IPS-11a (cell line): Measurements from ENCODE around the gene IKZF1.
A peak's percentile ranks its signal among the peaks of the same experiment; 100 is the strongest.

ENCODE experiments used
- H3K4me3 ChIP-seq: one replicate; pipeline ENCODE4 v1.5.1; 2013; ENCODE audit warnings: low read depth, low read length, control low read depth

The IKZF1 gene

DNA sequence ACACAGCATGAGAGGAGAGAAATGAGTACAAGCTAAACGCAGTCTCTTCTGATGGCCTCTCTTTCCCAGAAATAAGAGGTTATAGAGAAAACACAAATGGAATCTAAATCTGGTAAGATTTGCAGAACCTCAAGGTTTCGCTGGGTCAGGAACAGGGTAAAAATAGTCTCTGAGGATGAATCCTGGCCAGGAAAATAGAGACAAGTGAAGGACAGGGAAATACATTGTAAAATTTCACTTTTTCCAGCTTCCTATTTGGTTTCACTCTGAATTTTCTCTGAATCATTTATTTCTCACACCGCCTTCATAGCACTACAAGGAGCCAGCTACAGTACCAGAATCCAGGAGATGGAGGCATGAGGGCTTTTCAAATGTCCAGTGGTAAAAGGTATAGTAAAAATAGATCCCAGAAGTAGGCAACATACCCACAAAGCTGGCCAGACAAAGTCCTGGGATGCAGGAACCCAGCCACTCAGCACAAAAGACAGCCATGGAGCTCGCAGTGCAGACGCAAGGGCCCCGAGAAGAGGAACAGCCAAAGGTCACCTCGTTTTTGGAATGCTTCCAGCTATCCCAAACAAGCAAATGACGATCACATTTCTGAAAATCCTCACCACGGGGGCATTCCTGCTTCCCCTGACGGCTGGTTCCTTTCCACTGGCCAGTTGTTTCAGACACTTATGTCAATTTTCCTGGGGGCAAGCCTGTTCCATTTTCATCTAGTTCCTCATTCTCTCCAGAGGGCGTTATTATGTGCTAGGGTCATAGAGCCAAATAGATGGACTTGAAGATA lies 21.5 kb upstream of the IKZF1 start:
- no peak overlapping the region for H3K4me3 ChIP-seq

DNA sequence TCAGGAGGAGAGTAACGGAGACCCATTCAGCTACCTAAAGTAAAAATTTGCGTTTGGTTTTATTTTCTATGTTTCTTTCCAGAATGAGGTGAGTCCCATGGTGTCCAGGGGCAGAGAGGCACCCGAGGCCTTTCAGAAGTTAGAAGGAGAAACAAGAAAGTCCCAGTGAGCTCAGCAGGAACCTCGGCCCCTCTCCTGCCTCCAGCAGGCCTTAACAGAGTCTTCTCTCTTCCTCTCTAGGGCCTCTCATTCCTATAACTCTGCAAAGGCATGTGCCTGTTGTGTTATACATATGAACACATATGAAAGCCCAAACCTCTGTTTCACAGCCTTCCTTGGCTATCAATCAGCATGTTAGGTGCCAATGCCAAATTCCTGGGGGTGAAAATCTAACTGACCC lies 20.8 kb upstream of the IKZF1 start:
- no peak overlapping the region for H3K4me3 ChIP-seq

DNA sequence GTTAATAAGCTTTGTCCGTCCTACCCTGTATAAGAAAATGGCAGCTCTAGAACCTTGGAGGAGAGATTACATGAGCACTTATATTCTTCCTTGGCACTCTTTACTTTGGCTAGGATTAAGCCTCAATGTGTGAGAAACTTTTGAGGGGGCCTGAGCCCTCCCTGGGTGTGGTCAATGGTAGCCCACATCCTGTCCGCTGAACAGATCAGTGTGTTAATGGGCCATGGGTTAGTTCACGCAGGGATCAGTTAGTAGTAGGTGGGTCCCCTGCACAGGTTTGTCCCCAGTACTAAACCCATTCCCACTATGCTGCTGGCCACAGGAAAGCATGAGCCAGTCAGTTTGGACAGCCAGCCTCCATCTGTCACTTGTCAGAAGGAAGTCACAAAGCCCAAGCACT lies 20.2 kb upstream of the IKZF1 start:
- H3K4me3 ChIP-seq, result no peak overlapping the region

DNA sequence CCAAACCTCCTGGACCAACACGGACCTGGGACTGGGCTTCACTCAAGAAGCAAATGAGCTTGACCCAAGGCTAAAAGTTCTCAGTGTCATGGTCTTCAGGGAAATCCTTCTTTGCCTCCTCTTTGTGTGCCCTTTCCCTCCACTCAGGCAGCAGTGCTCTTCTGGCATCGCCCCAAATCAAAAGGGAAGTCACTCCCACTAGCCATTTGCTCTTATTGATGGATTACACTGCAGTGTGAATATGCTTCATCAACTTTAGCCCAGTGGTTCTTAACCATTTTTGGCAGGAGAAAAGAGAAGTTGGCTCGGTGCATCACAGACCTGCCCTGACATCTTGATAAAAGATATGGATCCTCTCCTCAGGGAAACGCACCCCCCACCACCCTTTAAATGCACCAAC lies 19.2 kb upstream of the IKZF1 start:
- no peak overlapping the region for H3K4me3 ChIP-seq

DNA sequence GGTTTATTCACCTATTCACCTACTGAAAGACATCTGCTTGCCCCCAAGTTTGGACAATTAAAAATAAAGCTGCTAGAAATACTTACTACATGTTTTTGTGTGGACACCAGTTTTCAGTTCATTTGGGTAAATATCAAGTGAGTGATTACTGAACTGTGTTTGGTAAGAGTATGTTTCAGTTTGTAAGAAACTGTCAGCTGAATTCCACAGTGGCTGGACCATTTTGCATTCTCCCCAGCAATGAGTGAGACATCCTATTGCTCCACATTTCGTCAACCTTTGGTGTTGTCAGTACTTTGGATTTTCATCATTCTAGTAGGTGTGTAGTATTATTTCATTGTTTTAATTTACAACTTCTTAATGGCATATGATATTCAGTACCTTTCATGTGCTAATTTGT lies 17.4 kb upstream of the IKZF1 start:
- no peak overlapping the region for H3K4me3 ChIP-seq

DNA sequence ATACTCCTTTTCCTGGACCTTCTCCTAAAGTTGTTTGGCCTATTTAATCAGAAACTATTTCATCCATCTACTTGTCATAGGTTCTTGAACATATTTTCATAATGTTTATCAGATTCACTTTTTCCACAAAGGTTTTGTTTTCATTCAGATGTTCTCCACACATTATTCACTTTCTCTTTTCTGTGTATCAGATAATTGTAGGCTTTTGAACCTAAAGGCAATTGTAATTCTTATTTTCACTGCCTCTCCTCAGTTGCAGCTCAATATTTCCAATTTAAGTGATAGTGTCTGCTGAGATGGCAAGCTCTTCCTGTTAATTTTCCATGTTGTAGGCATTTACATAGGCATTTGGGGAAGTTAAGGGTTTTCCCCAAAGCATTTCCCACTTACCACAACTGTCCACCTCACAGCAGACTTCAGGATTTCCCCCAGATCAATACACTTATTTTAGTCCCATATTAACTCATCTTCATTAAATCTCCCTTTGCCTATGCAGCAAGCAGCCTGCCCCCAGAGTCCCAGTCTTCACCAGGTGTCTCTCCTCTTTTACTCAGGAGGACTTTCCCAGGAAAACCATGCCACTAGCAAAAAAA lies 12.3 kb upstream of the IKZF1 start:
- H3K4me3 ChIP-seq, result no peak overlapping the region

DNA sequence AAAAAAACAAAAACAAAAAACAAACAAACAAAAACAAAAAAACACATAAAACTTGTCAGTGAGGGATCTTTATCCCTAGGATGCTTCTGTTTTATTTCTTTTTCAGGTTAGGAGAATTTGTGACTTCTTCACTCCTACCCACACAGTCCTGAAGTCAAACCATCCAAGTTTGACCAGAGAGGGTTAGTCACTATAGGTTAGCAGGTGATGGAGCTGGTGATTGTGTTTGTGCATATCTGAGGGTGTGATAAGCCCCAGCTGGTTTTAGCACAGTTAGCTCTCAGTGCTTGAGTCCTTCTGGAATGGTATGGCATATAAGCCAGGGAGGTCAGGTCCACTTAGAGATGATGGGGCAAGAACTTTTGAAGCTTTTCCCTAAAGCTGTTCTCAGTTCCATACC lies 11.8 kb upstream of the IKZF1 start:
- H3K4me3 ChIP-seq, result no peak overlapping the region

DNA sequence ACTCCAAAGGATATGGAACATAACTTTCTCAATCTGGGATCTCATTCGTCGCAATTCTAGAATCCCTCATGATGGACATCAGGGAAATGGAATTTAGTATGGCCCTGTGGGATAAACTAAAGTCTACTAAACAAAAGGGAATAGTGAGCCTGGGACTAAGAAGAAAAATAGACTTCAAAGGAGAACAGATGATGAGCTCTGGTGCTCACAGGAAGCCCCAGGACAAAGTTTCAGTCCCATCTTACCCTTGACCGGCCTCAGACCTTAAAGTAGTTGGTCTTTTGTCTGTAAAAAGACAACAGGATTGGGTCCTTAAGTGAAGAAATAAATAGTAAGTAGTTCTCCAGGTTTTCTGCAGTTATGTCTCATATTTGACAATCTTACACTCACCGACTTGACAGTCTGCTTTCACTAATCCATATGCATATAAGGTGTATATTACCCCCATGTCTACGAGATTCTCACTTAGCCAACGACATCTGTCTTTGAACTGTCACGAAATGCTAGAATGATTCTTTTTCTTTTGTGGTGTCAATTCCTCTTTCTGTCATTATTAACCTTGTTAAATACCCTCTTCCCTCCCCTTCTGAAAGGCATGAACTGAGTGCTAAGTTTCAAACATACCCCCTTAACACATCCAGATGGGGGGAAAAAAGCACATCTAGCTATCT lies 10.9 kb upstream of the IKZF1 start:
- no peak overlapping the region for H3K4me3 ChIP-seq

DNA sequence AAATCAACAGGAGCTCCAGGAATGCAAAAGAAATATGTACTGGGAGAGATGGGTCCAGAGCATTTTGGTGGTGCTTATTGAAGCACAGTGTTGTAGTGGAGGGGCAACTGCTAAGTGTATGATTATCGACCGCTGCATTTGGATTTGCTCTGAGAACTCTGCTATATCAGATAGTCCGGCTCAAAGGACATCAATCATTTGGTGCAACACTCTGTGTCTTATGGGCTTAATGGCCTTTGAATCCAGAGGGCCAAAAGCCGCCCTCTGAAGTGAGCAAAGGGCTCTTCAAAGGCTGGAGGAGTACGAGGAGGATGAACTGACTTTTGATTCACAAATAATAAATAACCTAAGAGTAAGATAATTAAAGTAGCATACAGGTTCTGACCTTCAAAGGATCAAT lies 9.4 kb upstream of the IKZF1 start:
- H3K4me3 ChIP-seq, result no peak overlapping the region

DNA sequence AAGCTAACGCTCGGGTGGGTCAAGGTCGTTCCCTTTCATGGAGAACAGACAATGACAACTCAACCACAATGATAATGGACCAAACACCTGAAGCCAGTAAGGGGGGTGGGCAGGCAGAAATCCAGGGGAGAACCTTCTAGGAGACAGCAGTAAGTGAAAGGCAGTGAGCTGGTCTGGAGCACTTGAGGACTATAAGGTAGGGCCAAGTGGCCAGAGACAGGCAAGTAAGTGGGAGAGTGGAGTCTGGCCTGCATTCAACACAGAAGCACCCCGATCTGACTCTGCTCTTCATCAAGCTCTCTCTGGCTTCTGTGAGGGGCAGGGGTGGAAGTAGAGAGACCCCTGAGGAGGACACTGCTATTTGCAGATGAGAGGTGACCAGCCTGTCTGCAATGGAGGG lies 7.7 kb upstream of the IKZF1 start:
- H3K4me3 ChIP-seq, result no peak overlapping the region

DNA sequence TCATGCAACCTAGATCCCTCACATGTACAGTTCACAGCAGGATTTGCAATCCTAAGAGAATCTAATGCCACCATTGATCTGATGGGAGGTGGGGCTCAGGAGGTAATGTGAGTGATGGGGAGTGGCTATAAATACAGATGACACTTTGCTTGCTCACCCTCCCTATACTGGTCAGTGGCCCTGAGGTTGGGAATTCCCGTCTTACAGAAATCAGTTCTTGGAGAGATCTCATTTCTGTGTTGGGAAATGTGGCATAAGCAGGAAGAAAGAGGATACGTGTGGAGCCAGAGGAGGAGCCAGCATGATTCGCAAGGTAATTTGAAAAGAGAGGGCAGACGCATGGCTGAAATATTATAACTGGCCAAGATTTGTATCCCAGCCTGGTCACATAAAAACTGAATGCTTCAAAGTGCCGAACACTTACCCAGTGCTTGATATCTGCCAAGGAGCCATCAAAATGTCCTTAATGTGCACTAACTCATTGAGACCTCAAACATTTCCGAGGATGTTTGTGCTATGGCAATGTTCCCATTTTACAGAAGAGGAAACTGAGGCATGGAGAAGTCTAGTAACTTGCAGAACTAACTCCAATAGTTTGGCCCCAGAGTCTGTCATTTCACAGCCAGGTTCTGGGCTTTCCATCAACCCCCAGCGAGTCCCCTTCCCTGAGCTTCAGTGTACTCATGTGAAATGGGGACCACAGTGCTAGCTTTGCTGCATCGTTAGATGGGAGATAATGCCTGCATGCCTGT lies 5.5 kb upstream of the IKZF1 start:
- H3K4me3 ChIP-seq, result no peak overlapping the region

DNA sequence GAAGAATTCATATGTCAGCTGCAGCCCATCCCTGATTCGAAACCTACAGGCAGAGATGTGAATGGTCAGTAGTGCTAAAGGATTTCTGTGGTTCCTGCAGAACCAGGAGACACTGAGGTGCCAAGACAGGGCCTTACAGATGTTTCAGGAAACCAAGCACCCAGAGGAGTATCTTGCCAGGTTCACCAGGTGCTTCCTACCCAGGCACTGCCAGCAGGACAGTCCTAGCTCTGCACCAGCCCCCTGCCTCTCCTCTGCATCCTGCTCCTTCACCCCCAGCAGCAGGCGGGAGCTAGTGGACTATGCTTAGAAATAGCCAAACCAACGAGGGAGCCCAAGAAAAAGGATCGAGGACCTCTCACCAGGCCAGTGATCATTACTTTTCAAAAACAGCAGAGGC lies 4.2 kb upstream of the IKZF1 start:
- H3K4me3 ChIP-seq, result no peak overlapping the region

DNA sequence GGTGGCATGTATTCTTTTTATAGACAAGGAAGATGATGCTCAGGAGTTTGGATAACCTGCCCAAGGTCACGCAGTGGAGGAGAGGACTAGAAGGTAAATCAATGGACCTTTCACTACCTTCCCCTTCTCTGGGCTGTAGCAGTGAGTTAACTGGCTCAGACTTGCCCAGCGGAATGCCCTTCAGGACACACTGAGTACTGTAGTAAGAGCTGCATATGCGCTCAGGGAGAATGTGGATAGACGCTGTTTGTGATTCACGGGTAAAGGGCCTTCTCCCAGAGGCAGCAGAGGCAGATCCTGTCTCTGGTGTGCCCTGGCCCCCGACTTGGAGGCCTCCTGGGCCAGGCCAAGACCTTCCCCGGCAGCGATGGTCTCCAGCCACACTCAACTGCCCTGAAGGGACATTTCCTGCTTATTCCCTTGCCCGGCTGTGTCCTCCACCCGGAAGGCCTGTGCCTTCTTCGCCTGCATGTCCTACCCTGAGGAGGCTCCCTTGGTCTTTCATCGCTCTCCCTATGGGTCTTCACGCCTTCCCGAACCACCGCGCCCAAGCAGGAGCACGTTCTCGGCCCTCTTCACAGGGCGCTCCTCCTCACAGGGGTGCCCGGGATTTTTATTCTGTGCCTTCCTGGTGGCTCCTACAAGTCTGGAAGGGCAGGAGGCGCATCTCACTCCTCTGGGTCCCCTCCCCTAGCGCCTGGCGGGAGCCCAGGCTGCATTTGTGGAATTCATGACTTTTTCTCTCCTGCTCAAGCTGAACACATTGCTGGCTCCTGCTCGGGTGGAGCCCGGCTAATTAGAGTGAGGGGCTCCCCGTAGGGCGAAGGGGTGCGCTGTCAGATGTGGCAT lies 1.8 kb upstream of the IKZF1 start:
- no peak overlapping the region for H3K4me3 ChIP-seq

DNA sequence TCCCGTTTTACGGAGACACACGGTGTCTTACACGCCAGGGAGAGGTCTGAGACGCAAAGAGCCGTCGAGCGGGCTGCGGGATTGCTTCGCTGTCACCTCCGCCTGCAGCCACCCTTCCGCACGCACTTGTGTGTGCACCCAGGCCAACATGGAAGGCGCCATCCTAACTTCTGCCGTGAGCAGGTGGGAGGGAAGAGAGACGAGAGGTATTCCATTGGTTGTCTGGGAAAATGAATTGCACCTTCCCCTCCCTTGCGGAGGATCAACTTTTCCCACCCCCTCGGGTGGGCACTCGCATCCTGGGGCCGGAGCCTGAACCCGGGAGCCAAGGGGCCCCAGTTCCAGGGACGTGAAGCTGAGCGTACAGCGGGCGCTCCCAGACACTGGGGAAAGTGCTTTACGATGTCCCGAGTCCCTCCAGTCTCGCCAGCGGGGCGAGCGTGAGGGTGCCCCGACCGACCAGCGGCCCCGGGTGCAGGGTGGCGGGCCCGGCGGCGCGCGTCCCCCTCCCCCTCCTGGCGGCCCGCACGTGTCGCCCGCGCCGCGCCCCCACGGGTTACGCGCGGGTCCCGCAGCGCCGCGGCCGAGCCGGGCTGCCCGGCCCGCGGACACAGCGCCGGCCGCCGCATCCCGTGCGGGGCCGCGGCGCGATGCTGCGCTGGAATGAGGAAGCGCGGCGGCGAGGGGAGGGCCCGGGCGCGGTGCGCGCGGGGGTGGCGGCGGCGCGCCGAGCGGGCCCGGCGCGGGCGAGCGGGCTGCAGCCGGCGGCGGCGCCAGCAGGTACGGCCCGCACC lies 984 bp upstream of the IKZF1 start:
- H3K4me3 ChIP-seq, result peak overlapping the region; percentile 50

DNA sequence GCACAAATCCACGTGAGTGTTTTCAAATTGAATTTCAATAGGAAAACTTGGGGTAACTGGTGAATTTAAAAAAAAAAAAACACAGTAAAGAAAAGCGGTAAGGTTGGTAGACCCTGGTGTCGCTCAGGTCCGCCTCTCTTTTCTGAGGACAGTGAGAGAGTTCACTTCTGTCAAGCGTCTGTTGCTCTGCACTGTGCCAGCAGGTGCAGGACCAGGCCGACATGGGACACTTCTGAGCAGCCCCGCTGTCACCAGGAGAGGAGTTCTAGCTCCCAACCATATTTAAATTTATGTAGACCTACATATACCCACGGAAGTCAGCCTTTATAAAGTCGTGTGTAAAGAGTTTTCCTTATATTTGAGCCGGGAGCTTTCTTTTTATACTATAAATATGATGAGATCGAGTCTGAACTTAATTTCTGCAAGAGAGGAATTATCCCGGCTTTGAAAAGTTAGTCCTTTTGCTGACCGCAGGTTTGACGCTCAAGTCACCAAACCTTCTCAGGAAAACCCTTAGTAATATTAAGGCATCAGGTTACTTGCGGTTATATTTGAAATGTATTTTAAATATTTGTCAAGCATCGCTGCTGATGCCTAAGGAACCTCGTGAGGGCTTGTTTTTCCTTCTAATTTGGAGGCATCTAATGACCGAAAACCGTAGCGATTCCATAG lies 531 bp downstream of the IKZF1 start:
- peak overlapping the region; percentile 50 for H3K4me3 ChIP-seq

DNA sequence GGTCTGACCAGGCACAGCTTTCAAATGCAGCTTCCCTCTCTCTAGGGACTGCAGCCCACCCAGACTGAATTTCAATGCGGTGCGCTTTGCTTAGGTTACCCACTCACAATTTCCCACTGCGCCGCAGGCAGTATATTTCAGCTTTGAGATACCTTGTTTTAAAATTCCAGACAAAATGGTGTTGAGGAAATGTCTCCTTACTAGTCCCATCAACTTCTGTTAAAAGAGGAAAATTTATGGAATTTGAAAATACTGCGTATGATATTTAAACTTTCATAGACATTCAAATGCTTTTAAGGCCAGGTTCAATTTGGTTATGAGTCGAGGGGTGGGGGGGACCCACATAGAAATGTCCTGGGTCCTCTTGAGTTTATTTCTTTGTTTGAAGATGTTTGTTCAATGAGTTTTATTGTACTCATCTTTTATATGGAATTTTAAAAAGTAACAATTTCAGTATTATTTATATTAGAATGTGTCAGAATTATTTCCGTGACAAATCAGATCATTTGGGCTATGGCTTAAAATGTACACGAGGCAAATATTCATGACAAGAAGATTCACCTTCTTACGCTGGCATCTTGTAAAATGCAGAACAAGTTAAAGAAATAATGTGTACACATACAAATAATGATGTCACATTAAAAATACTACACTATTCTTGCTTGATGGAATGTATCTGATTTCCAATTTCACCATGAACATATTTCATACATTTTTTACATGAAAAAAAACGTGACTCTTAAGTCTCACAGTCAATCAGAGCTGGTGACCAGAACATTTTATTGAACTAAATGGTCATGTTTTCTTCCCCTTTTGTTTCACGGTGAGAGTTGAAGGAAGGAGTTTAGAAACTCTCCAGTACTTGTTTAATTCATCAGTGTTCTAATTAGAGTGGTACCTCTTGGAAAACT lies 1.3 kb downstream of the IKZF1 start:
- no peak overlapping the region for H3K4me3 ChIP-seq

DNA sequence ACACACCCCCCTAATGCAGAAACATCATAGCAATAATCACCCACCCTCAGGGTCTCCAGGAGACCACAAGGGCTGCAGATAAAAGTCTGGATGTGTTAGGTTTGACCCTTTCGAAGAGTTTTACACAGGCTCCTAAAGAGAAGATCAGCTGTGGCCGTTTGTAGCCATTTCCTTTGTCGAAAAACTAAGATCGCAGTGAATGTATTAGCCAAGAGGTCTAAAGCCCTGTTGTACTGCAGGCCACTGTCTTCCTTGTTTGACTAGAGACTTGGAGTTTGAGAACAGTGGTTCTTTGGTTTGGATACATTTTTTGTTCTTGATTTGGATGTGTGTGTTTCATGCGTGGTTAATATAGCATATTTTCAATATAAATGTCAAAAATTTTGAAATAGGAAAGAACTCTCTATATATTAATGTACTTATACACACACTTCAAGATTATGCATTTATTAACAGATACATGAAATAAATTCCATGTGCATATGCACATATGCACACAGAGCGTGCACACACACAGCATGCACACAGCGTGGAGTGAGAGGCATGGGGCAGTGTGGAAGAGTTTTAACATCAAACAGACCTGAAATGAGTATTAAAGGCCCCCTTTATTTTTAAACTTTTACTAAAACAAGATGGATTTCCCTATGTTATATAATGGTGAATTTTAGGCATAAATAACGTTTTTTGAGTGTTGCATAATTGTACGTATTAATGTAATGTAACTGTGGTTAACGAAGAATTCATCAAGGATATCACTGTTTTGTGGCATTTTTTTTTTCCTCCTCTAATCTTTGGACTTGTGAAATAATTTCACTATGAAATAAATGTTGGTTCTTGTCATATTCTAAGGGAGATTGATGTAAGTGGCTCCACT lies 2.2 kb downstream of the IKZF1 start:
- no peak overlapping the region for H3K4me3 ChIP-seq
